A673 (cell line): Measurements from ENCODE around the gene PBOV1.

Experiments
- CTCF ChIP-seq: fragments of 300-800, 200-600 bp; sonication (generic); conservative IDR thresholded peaks from 2 replicates; pipeline ENCODE4 v1.5.1; 2017; ENCODE audit warnings: low read depth, mild to moderate bottlenecking, antibody characterized with exemption, low read length, moderate library complexity, mixed read lengths
- EZH2 ChIP-seq: fragments of 200-600 bp; sonication (generic); IDR thresholded peaks from 2 replicates; pipeline ENCODE4 v1.6.1; 2017; ENCODE audit warnings: borderline replicate concordance, low read depth, mild to moderate bottlenecking, mixed read lengths, antibody characterized with exemption, low read length; ENCODE audit not compliant: poor library complexity, severe bottlenecking

DNA sequence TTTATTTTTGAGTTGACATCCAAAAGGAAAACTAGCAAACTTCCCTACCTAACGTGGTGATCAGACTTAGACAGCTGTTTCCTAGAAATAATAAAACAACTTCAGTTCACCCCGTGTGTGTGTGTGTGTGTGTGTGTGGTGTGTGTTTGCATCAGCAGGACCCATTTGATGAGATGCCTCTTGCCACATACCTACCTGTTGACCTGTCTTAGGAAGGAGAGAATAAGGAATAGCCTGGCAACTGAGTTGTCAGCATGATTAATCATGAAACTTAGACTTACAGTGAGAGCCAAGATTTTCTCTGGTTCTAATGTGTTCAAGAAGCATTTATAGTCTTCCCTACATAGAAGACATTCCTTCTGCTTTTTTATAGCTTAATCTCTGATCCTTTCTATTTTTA, 16.1 kb upstream of the PBOV1 start:
- no peak for TF ChIP-seq CTCF
- no peak for TF ChIP-seq EZH2
